ENCODE data around the gene AURKA. TPM values are rescaled to one million over a fixed set of nuclear protein-coding genes. Genes with fewer than 3 reads are reported as not detected.

AURKA gene
- polyA plus RNA-seq, 1 donor = 6.9 TPM

GRCh38 chr20:56389807-56390206, 2.2 kb downstream of the AURKA start:
- DNase-seq = no peak

- no peak for DNase-seq
These were observed 3.1 kb downstream of the AURKA start for GRCh38 chr20:56388882-56389281.

GRCh38 chr20:56386219-56386618, 5.8 kb downstream of the AURKA start:
- DNase-seq = no peak

DNA sequence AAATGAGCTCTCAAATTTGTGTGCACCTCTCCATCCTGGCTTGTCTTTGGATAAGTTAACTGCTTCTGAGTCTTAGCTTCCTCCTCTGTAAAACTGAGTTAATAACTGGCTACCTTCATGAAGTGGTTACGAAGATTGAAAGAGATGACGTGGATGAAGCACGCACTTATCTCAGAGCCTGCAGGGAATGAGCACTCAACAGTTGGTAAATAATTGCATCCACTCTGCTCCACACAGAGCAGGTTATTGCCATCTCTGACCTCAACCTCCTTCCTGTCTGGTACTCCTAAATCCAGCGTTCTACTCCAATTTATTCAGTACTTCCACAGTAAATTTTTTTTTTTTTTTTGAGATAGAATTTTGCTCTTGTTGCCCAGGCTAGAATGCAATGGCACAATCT, 6.9 kb downstream of the AURKA start:
- DNase-seq = no peak

- no peak for DNase-seq
These were observed 8.7 kb downstream of the AURKA start for GRCh38 chr20:56383334-56383733.

GRCh38 chr20:56382696-56383095, 9.3 kb downstream of the AURKA start:
- no peak for DNase-seq

- no peak for DNase-seq
These were observed 10.5 kb downstream of the AURKA start for GRCh38 chr20:56381501-56381900.

- no peak for DNase-seq
These were observed 11.6 kb downstream of the AURKA start for GRCh38 chr20:56380375-56380774.

DNA sequence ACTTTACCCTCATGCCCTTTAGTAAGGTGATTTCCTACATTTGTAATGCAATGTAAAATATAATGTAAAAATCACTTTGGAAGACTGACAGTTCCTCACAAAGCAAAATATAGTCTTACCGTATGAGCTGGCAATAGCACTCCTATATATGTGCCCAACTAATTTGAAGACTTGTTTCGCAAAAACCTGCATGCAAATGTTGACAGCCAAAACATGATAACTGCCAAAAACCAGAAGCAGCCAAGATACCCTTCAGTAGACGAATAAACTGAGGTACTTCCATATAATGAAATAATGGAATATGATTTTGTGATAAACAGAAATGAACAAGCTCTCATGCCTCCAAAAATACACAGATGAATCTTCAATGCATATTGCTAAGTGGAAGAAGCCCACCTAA, 13.6 kb downstream of the AURKA start:
- no peak for DNase-seq

- no peak for DNase-seq
These were observed 15.7 kb downstream of the AURKA start for GRCh38 chr20:56376331-56376730.

DNA sequence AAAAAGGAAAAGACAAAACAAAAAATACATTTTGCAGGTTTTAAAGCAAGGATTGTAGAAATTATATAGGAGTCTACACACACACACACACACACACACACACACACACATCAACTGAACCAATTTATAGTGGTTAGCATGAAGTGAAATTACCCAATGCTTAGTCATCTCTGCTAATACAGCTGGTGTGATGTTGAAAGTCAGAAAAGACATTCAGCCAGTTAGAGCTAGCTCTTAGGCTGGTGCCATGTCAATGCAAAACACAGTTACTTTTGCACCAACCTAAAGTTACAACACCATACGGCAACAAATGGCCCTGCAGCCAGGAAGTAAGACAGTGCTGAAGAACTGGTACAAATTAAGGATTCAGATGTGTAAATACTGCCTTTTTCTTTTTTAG, 18.1 kb downstream of the AURKA start:
- no peak for DNase-seq

GRCh38 chr20:56372850-56373249, 19.2 kb downstream of the AURKA start:
- no peak for DNase-seq

- DNase-seq = no peak
These were observed 20.0 kb downstream of the AURKA start for GRCh38 chr20:56371977-56372376.

- DNase-seq = no peak
These were observed 22.8 kb downstream of the AURKA start for GRCh38 chr20:56369179-56369578.

DNA sequence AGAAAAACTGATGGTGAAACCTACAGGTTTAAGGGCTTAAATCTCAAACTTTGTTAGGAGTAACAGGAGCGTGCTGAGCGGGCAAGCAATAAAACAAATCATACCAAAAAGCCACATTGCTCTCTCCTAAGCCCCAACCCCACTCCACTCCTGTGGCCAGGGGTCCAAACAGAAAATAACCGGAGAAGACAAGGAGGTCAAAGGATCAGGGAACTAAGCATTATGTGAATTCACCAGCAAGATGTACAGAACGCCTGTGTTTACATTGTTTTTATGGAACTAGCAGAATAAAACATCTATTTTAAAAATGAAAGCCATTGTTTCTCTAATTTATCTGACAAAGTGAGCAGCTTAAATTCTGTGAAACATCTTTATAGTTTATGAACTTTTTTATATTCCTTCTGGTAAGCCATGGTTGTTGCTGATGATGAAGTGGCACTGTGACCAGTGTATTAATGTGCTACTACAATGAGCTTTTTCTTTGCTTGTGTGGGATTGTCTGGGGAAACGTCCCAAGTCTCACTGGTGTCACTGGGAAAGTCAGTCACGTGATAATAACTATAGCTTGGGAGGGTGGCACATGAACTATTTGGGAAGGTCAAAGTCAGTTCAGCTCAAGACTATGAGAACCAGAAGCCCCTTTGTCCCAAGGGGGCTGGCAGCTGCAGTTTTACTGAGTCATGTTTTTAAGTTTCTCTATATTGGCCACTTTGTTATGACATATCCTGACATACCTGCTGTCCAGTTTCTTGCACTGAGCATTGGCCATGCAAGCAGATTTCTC, 23.5 kb downstream of the AURKA start:
- no peak for DNase-seq

GRCh38 chr20:56363491-56363890, 28.5 kb downstream of the AURKA start:
- DNase-seq = no peak

- DNase-seq = no peak
These were observed 29.1 kb downstream of the AURKA start for GRCh38 chr20:56362833-56363413.

GRCh38 chr20:56361900-56362299, 30.1 kb downstream of the AURKA start:
- DNase-seq = no peak

GRCh38 chr20:56360908-56361205, 31.2 kb downstream of the AURKA start:
- DNase-seq = no peak

GRCh38 chr20:56360133-56360907, 31.7 kb downstream of the AURKA start:
- no peak for DNase-seq

GRCh38 chr20:56359212-56360132, 32.5 kb downstream of the AURKA start:
- DNase-seq = peak; percentile 73

- peak; percentile 93 for DNase-seq
These were observed 33.3 kb downstream of the AURKA start, which contains the start of gene FAM210B for GRCh38 chr20:56358600-56359211. FAM210B (plus strand) TSS chr20:56358974; CDS start chr20:56359006, 32 bp downstream.
